Measurements from ENCODE around the gene C12orf76.

DNA sequence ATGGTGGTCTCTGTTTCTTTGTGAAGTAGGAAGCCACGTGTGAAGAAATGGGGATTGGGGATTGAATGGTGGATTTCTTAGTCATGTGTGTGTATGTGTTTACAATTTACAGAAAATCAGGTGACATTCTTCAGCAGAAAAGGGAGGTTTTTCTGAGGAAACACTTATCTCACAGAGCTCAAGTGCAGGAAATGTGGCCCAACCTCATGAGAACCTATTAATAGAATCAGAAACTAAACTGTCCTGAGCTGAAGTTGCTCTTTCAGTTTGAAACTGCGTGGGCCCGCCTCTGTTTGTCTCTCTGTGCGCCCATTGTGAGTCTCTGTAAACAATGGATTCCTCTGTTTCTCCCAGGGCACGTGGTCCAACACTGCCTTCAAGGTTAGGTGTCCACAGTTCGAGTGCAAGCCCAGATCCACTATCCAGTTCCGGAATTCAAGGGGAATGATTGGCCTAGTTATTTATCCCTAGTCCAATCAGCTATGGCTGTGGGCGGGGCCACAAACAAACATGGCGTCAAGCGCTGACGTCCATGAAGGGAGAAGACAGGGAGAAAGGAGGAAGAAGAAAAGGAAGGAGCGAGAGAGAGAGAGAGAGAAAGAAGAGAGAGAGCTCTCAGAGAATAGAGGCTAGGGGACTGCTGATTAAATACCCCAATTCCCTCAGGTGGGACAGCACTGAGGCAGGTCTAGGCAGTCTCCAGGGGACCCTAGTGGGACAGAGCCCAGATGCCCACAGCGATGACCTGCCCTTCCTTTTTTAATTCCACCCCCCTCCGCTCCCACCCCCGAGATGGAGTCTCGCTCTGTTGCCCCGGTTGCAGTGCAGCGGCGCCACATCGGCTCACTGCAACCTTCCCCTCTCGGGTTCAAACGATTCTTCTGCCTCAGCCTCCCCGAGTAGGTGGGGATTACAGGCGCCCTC lies 31.4 kb upstream of the C12orf76 start:
- TF ChIP-seq, protein P1, sequence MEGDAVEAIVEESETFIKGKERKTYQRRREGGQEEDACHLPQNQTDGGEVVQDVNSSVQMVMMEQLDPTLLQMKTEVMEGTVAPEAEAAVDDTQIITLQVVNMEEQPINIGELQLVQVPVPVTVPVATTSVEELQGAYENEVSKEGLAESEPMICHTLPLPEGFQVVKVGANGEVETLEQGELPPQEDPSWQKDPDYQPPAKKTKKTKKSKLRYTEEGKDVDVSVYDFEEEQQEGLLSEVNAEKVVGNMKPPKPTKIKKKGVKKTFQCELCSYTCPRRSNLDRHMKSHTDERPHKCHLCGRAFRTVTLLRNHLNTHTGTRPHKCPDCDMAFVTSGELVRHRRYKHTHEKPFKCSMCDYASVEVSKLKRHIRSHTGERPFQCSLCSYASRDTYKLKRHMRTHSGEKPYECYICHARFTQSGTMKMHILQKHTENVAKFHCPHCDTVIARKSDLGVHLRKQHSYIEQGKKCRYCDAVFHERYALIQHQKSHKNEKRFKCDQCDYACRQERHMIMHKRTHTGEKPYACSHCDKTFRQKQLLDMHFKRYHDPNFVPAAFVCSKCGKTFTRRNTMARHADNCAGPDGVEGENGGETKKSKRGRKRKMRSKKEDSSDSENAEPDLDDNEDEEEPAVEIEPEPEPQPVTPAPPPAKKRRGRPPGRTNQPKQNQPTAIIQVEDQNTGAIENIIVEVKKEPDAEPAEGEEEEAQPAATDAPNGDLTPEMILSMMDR (IDR thresholded peaks at IDR 0.05; ENCODE audit: poor library complexity, severe bottlenecking): no peak
- TF ChIP-seq, protein P2, sequence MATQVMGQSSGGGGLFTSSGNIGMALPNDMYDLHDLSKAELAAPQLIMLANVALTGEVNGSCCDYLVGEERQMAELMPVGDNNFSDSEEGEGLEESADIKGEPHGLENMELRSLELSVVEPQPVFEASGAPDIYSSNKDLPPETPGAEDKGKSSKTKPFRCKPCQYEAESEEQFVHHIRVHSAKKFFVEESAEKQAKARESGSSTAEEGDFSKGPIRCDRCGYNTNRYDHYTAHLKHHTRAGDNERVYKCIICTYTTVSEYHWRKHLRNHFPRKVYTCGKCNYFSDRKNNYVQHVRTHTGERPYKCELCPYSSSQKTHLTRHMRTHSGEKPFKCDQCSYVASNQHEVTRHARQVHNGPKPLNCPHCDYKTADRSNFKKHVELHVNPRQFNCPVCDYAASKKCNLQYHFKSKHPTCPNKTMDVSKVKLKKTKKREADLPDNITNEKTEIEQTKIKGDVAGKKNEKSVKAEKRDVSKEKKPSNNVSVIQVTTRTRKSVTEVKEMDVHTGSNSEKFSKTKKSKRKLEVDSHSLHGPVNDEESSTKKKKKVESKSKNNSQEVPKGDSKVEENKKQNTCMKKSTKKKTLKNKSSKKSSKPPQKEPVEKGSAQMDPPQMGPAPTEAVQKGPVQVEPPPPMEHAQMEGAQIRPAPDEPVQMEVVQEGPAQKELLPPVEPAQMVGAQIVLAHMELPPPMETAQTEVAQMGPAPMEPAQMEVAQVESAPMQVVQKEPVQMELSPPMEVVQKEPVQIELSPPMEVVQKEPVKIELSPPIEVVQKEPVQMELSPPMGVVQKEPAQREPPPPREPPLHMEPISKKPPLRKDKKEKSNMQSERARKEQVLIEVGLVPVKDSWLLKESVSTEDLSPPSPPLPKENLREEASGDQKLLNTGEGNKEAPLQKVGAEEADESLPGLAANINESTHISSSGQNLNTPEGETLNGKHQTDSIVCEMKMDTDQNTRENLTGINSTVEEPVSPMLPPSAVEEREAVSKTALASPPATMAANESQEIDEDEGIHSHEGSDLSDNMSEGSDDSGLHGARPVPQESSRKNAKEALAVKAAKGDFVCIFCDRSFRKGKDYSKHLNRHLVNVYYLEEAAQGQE (IDR thresholded peaks at IDR 0.05; ENCODE audit: borderline replicate concordance): no peak
- TF ChIP-seq TAF1 (IDR thresholded peaks at IDR 0.05; ENCODE audit: low read depth) (no peak), POLR2AphosphoS5 (IDR thresholded peaks at IDR 0.05) (no peak), RAD21 (conservative IDR thresholded peaks at IDR 0.05) (no peak), MXI1 (conservative IDR thresholded peaks at IDR 0.05; ENCODE audit: poor library complexity, severe bottlenecking) (no peak), EZH2 (IDR thresholded peaks at IDR 0.05; ENCODE audit: borderline replicate concordance, insufficient read depth, low read length, poor library complexity, severe bottlenecking) (no peak), SMC3 (conservative IDR thresholded peaks at IDR 0.05; ENCODE audit: poor library complexity) (no peak), EP300 (conservative IDR thresholded peaks at IDR 0.05; ENCODE audit: poor library complexity, severe bottlenecking) (no peak)

Data from neural cell (in vitro differentiated cells).